ENCODE results near the gene C1QC. TPM values are rescaled to one million over a fixed set of nuclear protein-coding genes. Genes with fewer than 3 reads are reported as not detected.
"Not testable (repeated sequence)": the region's sequence is repeated elsewhere in the genome, so short reads cannot be mapped to it uniquely, and the experiment has no call there.

C1QC gene
- total RNA-seq, 1 experiment from 2014 or later: not detected

DNA sequence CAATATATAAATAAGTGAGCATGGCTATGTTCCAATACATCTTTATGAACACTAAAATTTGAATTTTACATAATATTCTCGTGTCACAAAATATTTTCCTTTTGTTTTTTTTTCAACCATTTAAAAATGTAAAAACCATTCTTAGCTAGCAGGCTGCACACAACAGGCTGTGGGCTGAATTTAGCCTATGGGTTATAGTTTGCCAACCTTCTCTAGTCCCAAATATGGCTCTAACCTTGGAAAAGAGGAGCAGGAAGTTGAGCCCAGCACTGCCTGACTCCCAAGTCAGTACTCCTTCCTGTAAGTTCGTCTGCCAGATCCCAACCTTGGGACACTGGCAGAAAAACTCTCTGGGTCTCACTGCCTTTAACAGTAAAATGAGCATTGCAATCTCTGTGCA is 23.0 kb downstream of the C1QC start:
- Histone ChIP-seq H4K8ac (replicated peaks; ENCODE audit: insufficient read length, low read depth, low read length) (no peak overlapping the region), H3K23me2 (ENCODE audit: insufficient read length, low read depth, low read length, poor library complexity, severe bottlenecking) (no peaks in the 10 kb centered on the region), H3K4me1 (ENCODE audit: insufficient read depth, low read length) (no peaks in the 10 kb centered on the region), H2BK20ac (ENCODE audit: low read depth, low read length, poor library complexity, severe bottlenecking) (no peak overlapping the region), H4K5ac (ENCODE audit: insufficient read length, low read depth, low read length) (no peak overlapping the region), H3K23ac (ENCODE audit: insufficient read length, low read depth, low read length) (no peak overlapping the region), H3K18ac (ENCODE audit: insufficient read length, low read depth, low read length) (no peak overlapping the region), H3K9ac (ENCODE audit: extremely low read depth, insufficient read length, low read length) (no peak overlapping the region), H2BK5ac (ENCODE audit: insufficient read length, low read length) (no peak overlapping the region), H3K56ac (ENCODE audit: insufficient read length, low read depth, low read length) (no peak overlapping the region), H3K14ac (ENCODE audit: insufficient read depth, low read length) (no peak overlapping the region), H4K91ac (ENCODE audit: insufficient read length, low read depth, low read length) (no peak overlapping the region), H2BK120ac (ENCODE audit: low read depth, low read length, poor library complexity, severe bottlenecking) (no peak overlapping the region), H3K27ac (ENCODE audit: insufficient read length, low read depth, low read length) (no peak overlapping the region), H2BK12ac (ENCODE audit: insufficient read length, low read depth, low read length) (no peak overlapping the region), H2AFZ (ENCODE audit: low read length) (no peak overlapping the region), H3K4ac (ENCODE audit: low read depth, low read length) (no peak overlapping the region), H3K9me3 (ENCODE audit: control insufficient read depth, low read depth, low read length) (no peaks in the 10 kb centered on the region), H2BK15ac (ENCODE audit: low read depth, low read length) (no peak overlapping the region), H3K79me2 (ENCODE audit: insufficient read depth, low read length) (no peaks in the 10 kb centered on the region), H3K27me3 (ENCODE audit: insufficient read depth, low read length) (no peaks in the 10 kb centered on the region), H3K4me2 (ENCODE audit: insufficient read depth, insufficient read length, low read length) (no peak overlapping the region), H3T11ph (ENCODE audit: low read length) (no peak overlapping the region), H4K20me1 (ENCODE audit: control insufficient read depth, insufficient read depth, insufficient read length) (no peaks in the 10 kb centered on the region), H2AK5ac (ENCODE audit: insufficient read length, low read length) (no peak overlapping the region), H3K79me1 (ENCODE audit: insufficient read depth, low read depth, low read length, poor library complexity, severe bottlenecking) (no peaks in the 10 kb centered on the region)
- no CpG with 5 or more reads among the region's 2 CpGs for WGBS (ENCODE audit: extremely low coverage, insufficient read length, low lambda C conversion rate)
- Mint-ChIP-seq H3K4me3 (no peak overlapping the region), H3K27ac (no peak overlapping the region), H3K27me3 (ENCODE audit: low read depth) (peaks cover 3% of the 10 kb centered on the region), H3K4me1 (peaks cover 5 to 15% of the 10 kb centered on the region in 2 experiments), H3K9me3 (no peaks in the 10 kb centered on the region; a peak in 1 of 5 replicates), H3K36me3 (ENCODE audit: insufficient read depth in 1 of 3, low read depth in 3 of 3) (no peaks in the 10 kb centered on the region)
- TF ChIP-seq, protein P1, sequence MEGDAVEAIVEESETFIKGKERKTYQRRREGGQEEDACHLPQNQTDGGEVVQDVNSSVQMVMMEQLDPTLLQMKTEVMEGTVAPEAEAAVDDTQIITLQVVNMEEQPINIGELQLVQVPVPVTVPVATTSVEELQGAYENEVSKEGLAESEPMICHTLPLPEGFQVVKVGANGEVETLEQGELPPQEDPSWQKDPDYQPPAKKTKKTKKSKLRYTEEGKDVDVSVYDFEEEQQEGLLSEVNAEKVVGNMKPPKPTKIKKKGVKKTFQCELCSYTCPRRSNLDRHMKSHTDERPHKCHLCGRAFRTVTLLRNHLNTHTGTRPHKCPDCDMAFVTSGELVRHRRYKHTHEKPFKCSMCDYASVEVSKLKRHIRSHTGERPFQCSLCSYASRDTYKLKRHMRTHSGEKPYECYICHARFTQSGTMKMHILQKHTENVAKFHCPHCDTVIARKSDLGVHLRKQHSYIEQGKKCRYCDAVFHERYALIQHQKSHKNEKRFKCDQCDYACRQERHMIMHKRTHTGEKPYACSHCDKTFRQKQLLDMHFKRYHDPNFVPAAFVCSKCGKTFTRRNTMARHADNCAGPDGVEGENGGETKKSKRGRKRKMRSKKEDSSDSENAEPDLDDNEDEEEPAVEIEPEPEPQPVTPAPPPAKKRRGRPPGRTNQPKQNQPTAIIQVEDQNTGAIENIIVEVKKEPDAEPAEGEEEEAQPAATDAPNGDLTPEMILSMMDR (conservative IDR thresholded peaks at IDR 0.05): no peak
- no peak for DNase-seq

DNA sequence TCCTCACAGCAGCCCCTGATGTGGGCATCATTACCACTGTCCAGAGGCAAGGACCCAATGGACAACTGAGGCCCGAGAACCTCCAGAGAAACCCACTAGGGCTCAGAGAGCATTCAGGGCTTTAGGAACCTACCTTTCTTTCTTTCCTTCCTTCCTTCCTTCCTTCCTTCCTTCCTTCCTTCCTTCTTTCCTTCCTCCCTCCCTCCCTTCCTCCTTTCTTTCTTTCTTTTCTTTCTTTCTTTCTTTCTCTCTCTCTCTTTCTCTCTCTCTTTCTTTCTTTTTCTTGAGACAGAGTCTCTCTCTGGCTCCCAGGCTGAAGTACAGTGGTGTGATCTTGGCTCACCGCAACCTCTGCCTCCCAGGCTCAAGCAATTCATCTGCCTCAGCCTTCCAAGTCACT is 25.4 kb downstream of the C1QC start:
- not testable (repeated sequence) for H3K27me3 ChIP-seq (ENCODE audit: insufficient read depth, low read length); H4K91ac ChIP-seq (ENCODE audit: insufficient read length, low read depth, low read length); H3K4me3 Mint-ChIP-seq; H3K14ac ChIP-seq (ENCODE audit: insufficient read depth, low read length); H3K23ac ChIP-seq (ENCODE audit: insufficient read length, low read depth, low read length); DNase-seq; H2AFZ ChIP-seq (ENCODE audit: low read length); H2BK120ac ChIP-seq (ENCODE audit: low read depth, low read length, poor library complexity, severe bottlenecking); H3K9ac ChIP-seq (ENCODE audit: extremely low read depth, insufficient read length, low read length); H4K8ac ChIP-seq (replicated peaks; ENCODE audit: insufficient read length, low read depth, low read length); H2BK12ac ChIP-seq (ENCODE audit: insufficient read length, low read depth, low read length); H2AK5ac ChIP-seq (ENCODE audit: insufficient read length, low read length); H3K79me2 ChIP-seq (ENCODE audit: insufficient read depth, low read length); H3K27ac ChIP-seq (ENCODE audit: insufficient read length, low read depth, low read length); H4K20me1 ChIP-seq (ENCODE audit: control insufficient read depth, insufficient read depth, insufficient read length); H3K36me3 Mint-ChIP-seq (ENCODE audit: insufficient read depth in 1 of 3, low read depth in 3 of 3); H2BK20ac ChIP-seq (ENCODE audit: low read depth, low read length, poor library complexity, severe bottlenecking); H3K23me2 ChIP-seq (ENCODE audit: insufficient read length, low read depth, low read length, poor library complexity, severe bottlenecking); H3K4ac ChIP-seq (ENCODE audit: low read depth, low read length); H3K9me3 ChIP-seq (ENCODE audit: control insufficient read depth, low read depth, low read length); H3K27me3 Mint-ChIP-seq (ENCODE audit: low read depth); H3T11ph ChIP-seq (ENCODE audit: low read length); H3K18ac ChIP-seq (ENCODE audit: insufficient read length, low read depth, low read length); H3K4me1 ChIP-seq (ENCODE audit: insufficient read depth, low read length); H2BK5ac ChIP-seq (ENCODE audit: insufficient read length, low read length); H4K5ac ChIP-seq (ENCODE audit: insufficient read length, low read depth, low read length); H3K9me3 Mint-ChIP-seq; H3K27ac Mint-ChIP-seq; H2BK15ac ChIP-seq (ENCODE audit: low read depth, low read length); H3K56ac ChIP-seq (ENCODE audit: insufficient read length, low read depth, low read length); H3K79me1 ChIP-seq (ENCODE audit: insufficient read depth, low read depth, low read length, poor library complexity, severe bottlenecking); H3K4me2 ChIP-seq (ENCODE audit: insufficient read depth, insufficient read length, low read length)
- WGBS (ENCODE audit: extremely low coverage, insufficient read length, low lambda C conversion rate): no CpG with 5 or more reads among the region's 2 CpGs
- H3K4me1 Mint-ChIP-seq: peaks cover 3 to 21% of the 10 kb centered on the region in 2 experiments

Measured in H9 (cell line).